IgD-negative memory B cell (primary cell): ENCODE measurements around the gene NEO1. TPM values are rescaled to one million over a fixed set of nuclear protein-coding genes. Genes with fewer than 3 reads are reported as not detected.
"Not testable (repeated sequence)": the region's sequence is repeated elsewhere in the genome, so short reads cannot be mapped to it uniquely, and the experiment has no call there.

Source experiments
- H3K27ac Mint-ChIP-seq, 3 donors: one replicate each; pipeline ENCODE4 v1.8.0; 2020 to 2022; ENCODE audit warnings: mild to moderate bottlenecking in 3 of 3, mixed read lengths in 3 of 3, moderate library complexity in 1 of 3
- H3K27me3 Mint-ChIP-seq: one replicate; pipeline ENCODE4 v1.8.0; 2021; ENCODE audit warnings: mixed read lengths
- H3K36me3 Mint-ChIP-seq: one replicate; pipeline ENCODE4 v1.8.0; 2020; ENCODE audit warnings: mild to moderate bottlenecking, mixed read lengths
- H3K4me1 Mint-ChIP-seq, 3 donors: one replicate each; pipeline ENCODE4 v1.8.0; 2020 to 2022; ENCODE audit warnings: mixed read lengths in 3 of 3, mild to moderate bottlenecking in 1 of 3
- H3K4me3 Mint-ChIP-seq, 4 donors: one replicate each; pipeline ENCODE4 v1.8.0; 2020 to 2022; ENCODE audit warnings: mild to moderate bottlenecking in 4 of 4, mixed read lengths in 4 of 4, moderate library complexity in 3 of 4
- H3K9me3 Mint-ChIP-seq, 3 donors: one replicate each; pipeline ENCODE4 v1.8.0; 2020 to 2021; ENCODE audit warnings: mixed read lengths in 3 of 3, mild to moderate bottlenecking in 1 of 3
- polyA plus RNA-seq: library from polyadenylated mRNA; unstranded; fragments of 300-500 nt; fragmentation: Illumina TruSeq; gene quantifications from one replicate; pipeline ENCODE4 v1.2.3, GENCODE V29; 2021

The NEO1 gene
- polyA plus RNA-seq, 1 donor from 2014 or later: 1.6 TPM

DNA sequence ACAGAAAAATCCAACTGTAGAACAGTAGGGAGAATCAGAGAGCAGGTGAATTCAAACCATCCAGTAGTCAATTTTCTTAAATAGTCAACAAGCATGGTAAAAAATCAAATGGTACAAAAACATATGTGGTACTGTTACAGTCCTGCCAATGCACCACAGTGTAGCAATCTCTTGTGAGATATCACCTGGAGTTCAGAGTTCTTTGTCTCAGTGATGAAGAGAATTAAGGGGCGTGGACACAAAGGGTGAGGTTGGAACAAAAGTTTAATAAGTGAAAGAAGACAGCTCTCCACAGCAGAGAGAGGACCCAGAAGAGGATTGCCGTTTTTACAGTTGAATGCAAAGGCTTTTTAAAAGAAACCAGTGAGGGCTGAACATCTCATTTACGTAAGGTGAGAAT lies 113.2 kb downstream of the NEO1 start:
- Mint-ChIP-seq H3K4me3 (no peak overlapping the region), H3K4me1 (no peaks in the 10 kb centered on the region), H3K27ac (no peak overlapping the region), H3K36me3 (peaks cover 4% of the 10 kb centered on the region), H3K27me3 (no peaks in the 10 kb centered on the region), H3K9me3 (peaks cover 2 to 5% (median 2%) of the 10 kb centered on the region in 3 donors)

DNA sequence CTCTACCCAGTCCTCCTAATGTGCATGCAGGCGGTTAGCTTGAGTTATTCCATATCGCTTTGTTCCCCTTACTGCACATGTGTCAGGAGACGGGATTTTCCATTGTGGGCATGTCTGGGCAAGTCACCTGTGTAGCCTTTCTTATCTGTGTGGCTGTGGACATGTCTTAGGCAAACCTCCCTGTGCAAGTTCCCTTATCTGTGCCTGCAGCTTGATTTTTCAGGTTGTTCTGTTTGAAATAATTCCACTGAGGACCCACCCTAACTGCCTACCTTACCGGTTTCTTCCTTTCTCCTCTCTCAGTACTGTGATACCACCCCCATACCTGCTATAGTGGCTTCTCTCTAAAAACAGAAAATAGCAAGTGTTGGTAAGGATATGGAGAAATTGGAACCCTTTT lies 113.6 kb downstream of the NEO1 start:
- Mint-ChIP-seq H3K27ac (no peak overlapping the region), H3K27me3 (no peaks in the 10 kb centered on the region), H3K9me3 (peaks cover 2 to 5% (median 2%) of the 10 kb centered on the region in 3 donors), H3K4me3 (no peak overlapping the region), H3K36me3 (peaks cover 4% of the 10 kb centered on the region), H3K4me1 (no peaks in the 10 kb centered on the region)

DNA sequence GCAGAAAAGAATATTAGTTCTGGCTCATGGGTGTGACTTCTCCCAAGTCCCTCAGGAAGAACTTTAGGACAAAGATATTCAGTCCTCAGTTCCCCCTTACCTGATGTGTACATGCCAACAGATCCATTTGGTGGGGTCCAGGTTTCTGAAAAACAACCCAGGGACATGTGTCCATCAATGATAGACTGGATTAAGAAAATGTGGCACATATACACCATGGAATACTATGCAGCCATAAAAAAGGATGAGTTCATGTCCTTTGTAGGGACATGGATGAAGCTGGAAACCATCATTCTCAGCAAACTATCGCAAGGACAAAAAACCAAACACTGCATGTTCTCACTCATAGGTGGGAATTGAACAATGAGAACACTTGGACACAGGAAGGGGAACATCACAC lies 114.4 kb downstream of the NEO1 start:
- H3K4me3 Mint-ChIP-seq, H3K4me1 Mint-ChIP-seq, H3K36me3 Mint-ChIP-seq, H3K27me3 Mint-ChIP-seq, H3K9me3 Mint-ChIP-seq: not testable (repeated sequence)
- peak overlapping the region in 1 of 3 donors; percentile 1 for H3K27ac Mint-ChIP-seq

DNA sequence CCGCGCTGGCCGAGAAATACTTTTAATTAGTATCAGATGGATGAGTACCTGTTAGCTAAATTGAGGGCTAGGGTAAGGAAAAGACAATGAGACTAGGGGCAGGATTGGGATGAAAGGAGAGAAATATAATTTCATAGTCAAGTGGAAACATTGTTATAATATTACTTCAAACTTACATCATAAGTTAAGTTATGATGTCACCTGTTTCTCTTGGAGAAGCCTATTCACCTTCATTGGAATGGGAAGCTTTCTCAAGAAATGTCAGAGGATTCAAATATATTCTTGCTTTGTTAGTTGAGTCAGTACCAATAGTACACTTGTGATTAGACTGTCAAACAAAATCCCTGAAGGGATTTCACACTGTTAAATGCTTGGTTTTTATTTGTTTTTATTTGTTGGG lies 116.2 kb downstream of the NEO1 start:
- no peaks in the 10 kb centered on the region for H3K27me3 Mint-ChIP-seq
- no peak overlapping the region for H3K27ac Mint-ChIP-seq
- H3K4me1 Mint-ChIP-seq: no peaks in the 10 kb centered on the region
- peaks cover 2 to 5% (median 2%) of the 10 kb centered on the region in 3 donors for H3K9me3 Mint-ChIP-seq
- peaks cover 2% of the 10 kb centered on the region for H3K36me3 Mint-ChIP-seq
- H3K4me3 Mint-ChIP-seq: no peak overlapping the region

DNA sequence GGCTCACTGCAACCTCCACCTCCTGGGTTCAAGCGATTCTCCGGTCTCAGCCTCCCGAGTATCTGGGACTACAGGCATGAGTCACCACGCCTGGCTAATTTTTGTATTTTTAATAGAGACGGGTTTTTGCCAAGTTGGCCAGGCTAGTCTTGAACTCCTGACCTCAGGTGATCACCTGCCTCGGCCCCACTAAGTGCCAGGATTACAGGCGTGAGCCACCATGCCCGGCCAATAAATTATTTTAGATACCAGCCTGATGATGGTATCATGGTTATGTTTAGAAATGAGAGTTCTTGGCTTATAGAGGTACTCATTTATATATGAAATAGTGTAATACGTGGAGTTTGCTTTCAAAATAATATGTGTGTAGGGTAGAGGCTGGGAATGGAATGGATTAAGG lies 119.4 kb downstream of the NEO1 start:
- Mint-ChIP-seq H3K36me3 (peaks cover 3% of the 10 kb centered on the region), H3K4me1 (no peaks in the 10 kb centered on the region), H3K27ac (no peak overlapping the region), H3K27me3 (no peaks in the 10 kb centered on the region), H3K9me3 (no peaks in the 10 kb centered on the region), H3K4me3 (no peak overlapping the region)

DNA sequence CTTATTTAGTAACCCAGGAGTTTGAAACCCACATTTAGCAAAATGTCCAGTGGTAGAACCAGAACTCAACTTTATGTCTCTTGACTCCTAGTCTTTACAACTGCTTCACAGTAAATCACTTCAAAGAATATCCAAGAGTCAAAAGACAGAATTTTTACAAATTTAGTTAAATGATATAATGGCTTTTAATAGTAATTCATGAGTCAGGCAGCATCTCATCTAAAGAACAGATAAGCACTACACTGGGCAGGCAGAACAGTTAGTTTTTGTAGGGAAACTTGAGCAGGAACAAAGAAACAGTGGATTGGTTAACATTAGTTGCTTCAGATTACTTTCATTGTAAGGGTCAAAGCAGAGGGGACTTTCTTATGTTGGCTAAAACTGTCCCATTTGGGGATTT lies 120.2 kb downstream of the NEO1 start:
- H3K4me1 Mint-ChIP-seq: no peaks in the 10 kb centered on the region
- H3K9me3 Mint-ChIP-seq: no peaks in the 10 kb centered on the region
- no peak overlapping the region for H3K27ac Mint-ChIP-seq
- no peak overlapping the region for H3K4me3 Mint-ChIP-seq
- peaks cover 3% of the 10 kb centered on the region for H3K36me3 Mint-ChIP-seq
- no peaks in the 10 kb centered on the region for H3K27me3 Mint-ChIP-seq

DNA sequence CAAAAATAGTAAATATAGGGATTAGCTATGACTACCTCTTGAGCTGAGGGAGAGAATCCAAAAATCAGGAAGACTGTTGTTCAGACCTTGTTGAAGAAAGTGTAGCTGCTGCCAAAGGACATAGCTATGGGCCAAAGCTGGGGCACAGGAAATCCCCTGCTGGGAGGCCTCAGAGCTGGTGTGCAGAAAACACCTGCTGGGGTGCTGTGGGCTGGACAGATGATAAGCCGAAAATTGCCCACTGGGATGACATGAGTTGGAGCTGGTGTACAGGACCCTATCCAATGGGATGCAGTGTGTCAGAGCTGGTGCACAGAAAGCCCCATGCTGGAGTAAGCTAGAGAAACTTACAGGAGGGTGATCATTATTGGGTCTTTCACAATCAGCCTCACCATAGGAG lies 121.9 kb downstream of the NEO1 start:
- Mint-ChIP-seq H3K27ac (no peak overlapping the region), H3K4me3 (no peak overlapping the region), H3K9me3 (no peaks in the 10 kb centered on the region), H3K27me3 (no peaks in the 10 kb centered on the region), H3K4me1 (no peaks in the 10 kb centered on the region), H3K36me3 (peaks cover 3% of the 10 kb centered on the region)

DNA sequence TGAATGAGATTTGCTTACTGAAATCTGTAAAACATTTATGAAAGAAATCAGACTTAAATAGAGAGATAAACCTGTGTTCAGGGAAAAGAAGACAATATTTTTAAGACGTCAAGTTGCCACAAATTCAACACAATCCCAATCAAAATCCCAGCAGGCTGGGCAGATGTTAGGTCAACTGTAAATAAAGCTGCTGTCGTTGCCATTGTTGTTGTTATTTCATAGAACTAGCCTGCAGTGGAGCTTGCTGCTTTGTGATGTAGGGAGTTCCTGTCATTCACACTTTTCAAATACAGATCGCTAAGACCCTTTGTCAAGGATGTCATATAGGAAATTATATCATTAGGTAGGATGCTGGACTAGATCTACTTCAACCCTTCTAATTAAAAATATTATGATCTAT lies 123.1 kb downstream of the NEO1 start:
- Mint-ChIP-seq H3K27me3 (no peaks in the 10 kb centered on the region), H3K27ac (no peak overlapping the region), H3K36me3 (peaks cover 3% of the 10 kb centered on the region), H3K4me1 (no peaks in the 10 kb centered on the region), H3K9me3 (no peaks in the 10 kb centered on the region), H3K4me3 (no peak overlapping the region)

DNA sequence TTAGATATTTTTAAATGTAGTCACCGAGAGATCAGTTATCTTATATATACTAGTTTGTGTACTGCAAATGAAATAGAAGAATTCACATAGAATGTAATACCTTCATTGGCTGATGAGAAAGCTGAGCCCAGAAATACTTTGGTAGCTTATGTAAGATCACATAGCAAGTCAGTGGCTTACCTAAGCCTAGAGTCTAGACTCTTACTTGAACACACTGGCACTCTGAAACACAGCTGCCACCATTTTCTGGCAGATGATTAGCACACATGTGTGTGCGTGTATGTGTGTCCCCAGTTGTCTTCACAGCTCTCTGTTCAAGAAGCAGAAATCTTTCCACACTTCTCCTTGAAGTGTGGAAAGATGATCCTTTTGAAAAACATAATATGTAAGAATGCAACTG lies 124.3 kb downstream of the NEO1 start:
- Mint-ChIP-seq H3K27me3 (no peaks in the 10 kb centered on the region), H3K36me3 (peaks cover 3% of the 10 kb centered on the region), H3K9me3 (peaks cover 0 to 6% (median 4%) of the 10 kb centered on the region in 3 donors), H3K4me1 (no peaks in the 10 kb centered on the region), H3K27ac (no peak overlapping the region), H3K4me3 (no peak overlapping the region)

DNA sequence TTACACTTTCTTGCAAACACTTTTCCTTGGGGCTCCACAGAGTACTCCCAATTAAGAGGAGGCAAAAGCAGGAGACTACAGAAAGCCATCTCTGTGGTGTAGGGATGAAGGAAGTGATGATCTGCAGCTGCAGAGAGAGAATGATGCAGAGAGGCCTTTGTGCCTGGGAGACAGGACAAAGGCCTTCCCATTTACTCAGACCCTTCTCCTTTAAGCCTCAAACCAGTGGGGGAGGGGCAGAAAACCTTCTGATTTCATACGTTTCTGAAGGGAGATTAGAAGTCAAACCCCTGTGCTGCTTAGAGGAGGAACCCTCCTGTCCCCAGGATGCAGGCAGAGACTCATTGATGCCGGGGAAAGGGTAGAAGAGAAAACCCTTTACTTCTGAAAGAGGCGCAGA lies 130.8 kb downstream of the NEO1 start:
- no peaks in the 10 kb centered on the region for H3K27me3 Mint-ChIP-seq
- H3K36me3 Mint-ChIP-seq: peaks cover 6% of the 10 kb centered on the region
- no peaks in the 10 kb centered on the region for H3K4me1 Mint-ChIP-seq
- H3K4me3 Mint-ChIP-seq: peak overlapping the region in 1 of 4 donors; percentile 12
- no peak overlapping the region for H3K27ac Mint-ChIP-seq
- peaks cover 9 to 21% (median 10%) of the 10 kb centered on the region in 3 donors for H3K9me3 Mint-ChIP-seq

DNA sequence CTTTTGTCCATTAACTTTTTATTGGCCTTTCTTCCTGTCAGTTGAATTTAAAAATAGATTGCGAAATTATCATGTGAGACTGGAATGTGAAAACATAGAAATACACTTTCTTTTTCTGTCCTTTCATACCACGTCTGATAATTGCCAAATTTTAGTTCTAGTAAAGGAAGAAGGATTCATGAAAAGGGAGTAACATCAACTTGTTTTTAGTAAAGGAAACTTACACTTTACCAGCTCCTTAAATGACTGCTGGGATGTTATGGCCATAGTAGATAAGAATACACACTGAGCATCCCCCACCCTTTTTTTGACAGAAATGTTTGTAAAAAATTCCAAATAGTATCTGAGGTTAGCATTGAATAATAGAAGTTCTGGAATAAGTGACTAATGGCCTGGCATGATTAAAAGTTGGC lies 137.9 kb downstream of the NEO1 start:
- Mint-ChIP-seq H3K36me3 (peaks cover 1% of the 10 kb centered on the region), H3K4me1 (no peaks in the 10 kb centered on the region), H3K4me3 (no peak overlapping the region), H3K9me3 (peaks cover 1 to 7% (median 5%) of the 10 kb centered on the region in 3 donors), H3K27ac (no peak overlapping the region), H3K27me3 (no peaks in the 10 kb centered on the region)

DNA sequence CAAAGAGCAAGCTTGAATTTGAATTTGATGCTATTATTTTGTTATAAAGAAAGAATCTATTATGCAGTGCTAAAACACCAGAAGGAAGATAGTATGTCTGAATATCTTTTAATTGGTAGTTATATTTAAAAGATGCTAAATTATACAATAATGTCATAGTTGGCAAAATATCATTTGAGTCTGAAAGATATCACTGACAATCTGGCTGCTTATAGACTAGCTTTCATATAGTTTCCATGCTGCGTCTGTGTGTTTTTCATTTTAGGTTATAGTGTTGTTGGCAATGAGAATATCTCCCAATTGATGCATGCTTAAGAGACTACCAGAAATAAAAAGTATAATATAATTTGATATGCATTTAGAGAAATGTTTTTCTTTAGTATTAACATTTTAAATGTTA lies 142.9 kb downstream of the NEO1 start:
- H3K36me3 Mint-ChIP-seq: peaks cover 3% of the 10 kb centered on the region
- no peaks in the 10 kb centered on the region for H3K27me3 Mint-ChIP-seq
- H3K27ac Mint-ChIP-seq: no peak overlapping the region
- H3K9me3 Mint-ChIP-seq: no peaks in the 10 kb centered on the region
- no peaks in the 10 kb centered on the region for H3K4me1 Mint-ChIP-seq
- H3K4me3 Mint-ChIP-seq: no peak overlapping the region

DNA sequence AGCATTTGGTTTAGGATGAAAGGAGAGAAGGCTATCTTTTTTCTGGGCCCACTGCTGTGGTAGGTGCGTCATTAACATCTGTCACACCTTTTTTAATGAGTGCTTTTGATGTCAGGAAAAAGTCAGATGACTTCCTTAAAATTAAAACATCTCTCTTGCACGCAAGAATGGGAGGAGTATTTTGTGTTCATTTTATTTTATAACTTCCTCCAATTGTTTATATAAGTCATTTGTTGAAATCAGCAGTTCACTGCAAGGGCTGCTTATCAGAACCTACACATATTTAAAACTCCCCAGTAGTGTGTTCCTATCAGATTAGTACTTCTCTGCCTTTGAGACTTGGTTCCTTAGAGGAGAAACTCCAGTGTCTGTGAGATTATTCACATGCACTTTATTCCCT lies 143.8 kb downstream of the NEO1 start:
- H3K9me3 Mint-ChIP-seq: peaks cover 0 to 1% (median 0%) of the 10 kb centered on the region in 3 donors
- H3K27me3 Mint-ChIP-seq: no peaks in the 10 kb centered on the region
- no peaks in the 10 kb centered on the region for H3K4me1 Mint-ChIP-seq
- peaks cover 3% of the 10 kb centered on the region for H3K36me3 Mint-ChIP-seq
- H3K27ac Mint-ChIP-seq: no peak overlapping the region
- no peak overlapping the region for H3K4me3 Mint-ChIP-seq

DNA sequence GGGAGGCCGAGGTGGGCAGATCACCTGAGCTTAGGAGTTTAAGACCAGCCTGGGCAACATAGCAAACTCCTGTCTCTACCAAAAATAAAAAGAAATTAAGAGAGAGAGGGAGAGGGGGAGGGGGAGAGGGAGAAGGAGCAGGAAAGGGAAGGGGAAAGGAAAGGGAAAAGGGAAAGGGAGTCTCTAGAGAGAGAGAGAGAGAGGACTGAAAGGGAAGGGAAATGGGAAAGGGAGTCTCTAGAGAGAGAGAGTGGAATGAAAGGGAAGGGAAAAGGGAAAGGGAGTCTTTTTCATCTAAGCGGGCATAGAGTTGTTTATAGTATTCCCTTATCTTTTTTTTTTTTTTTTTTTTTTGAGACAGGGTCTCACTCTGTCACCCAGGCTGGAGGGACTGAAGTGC lies 148.1 kb downstream of the NEO1 start:
- Mint-ChIP-seq H3K36me3 (peaks cover 2% of the 10 kb centered on the region), H3K27ac (no peak overlapping the region), H3K9me3 (peaks cover 7 to 10% (median 8%) of the 10 kb centered on the region in 3 donors), H3K27me3 (no peaks in the 10 kb centered on the region), H3K4me3 (no peak overlapping the region), H3K4me1 (no peaks in the 10 kb centered on the region)

DNA sequence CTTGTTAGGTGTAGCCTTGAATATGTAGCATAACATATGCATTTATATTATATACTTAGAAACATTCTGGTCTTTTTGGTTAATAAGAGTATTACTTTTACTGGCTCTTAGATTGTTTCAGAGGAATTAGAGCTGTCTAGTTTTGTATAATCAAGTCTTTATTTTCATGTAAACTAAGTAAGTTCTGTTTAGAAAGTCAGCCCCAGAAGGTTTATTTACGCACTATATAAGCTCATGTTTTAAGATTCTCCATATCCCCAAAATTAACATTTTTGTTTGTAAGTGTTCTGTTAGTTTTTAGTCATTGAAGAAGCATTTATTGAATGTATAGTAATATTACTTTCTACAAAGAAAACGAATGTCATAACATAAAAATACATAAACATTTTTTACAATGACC lies 158.4 kb downstream of the NEO1 start:
- no peak overlapping the region for H3K27ac Mint-ChIP-seq
- H3K36me3 Mint-ChIP-seq: peaks cover 7% of the 10 kb centered on the region
- peaks cover 2 to 6% (median 5%) of the 10 kb centered on the region in 3 donors for H3K9me3 Mint-ChIP-seq
- H3K4me1 Mint-ChIP-seq: no peaks in the 10 kb centered on the region
- peaks cover 3% of the 10 kb centered on the region for H3K27me3 Mint-ChIP-seq
- H3K4me3 Mint-ChIP-seq: no peak overlapping the region

DNA sequence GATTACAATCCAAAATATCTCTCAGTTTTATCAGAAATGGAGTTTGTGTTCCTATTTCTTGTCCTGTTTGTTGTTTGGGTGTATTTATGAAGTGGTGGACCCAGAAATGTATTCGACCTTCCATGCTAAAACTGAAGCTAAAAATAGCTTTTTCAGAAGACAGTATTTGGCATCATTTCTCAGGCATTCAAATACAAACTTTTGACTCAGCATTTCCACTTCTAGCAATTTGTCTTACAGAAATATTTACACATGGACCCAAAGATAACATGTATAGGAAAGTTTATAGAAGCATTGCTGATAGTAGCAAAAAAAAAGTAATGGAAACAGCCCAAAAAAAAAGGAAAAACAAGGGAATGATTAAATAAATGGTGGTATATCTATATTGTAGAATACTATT lies 160.2 kb downstream of the NEO1 start:
- peaks cover 5% of the 10 kb centered on the region for H3K36me3 Mint-ChIP-seq
- no peak overlapping the region for H3K4me3 Mint-ChIP-seq
- H3K9me3 Mint-ChIP-seq: peaks cover 2 to 6% (median 5%) of the 10 kb centered on the region in 3 donors

DNA sequence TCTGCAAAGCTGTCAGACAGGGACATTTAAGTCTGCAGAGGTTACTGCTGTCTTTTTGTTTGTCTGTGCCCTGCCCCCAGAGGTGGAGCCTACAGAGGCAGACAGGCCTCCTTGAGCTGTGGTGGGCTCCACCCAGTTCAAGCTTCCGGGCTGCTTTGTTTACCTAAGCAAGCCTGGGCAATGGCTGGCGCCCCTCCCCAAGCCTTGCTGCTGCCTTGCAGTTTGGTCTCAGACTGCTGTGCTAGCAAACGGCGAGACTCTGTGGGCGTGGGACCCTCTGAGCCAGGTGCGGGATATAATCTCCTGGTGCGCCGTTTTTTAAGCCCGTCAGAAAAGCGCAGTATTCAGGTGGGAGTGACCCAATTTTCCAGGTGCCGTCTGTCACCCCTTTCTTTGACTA lies 169.2 kb downstream of the NEO1 start:
- not testable (repeated sequence) for H3K27me3 Mint-ChIP-seq, H3K4me1 Mint-ChIP-seq, H3K4me3 Mint-ChIP-seq, H3K27ac Mint-ChIP-seq, H3K36me3 Mint-ChIP-seq, H3K9me3 Mint-ChIP-seq

More for the DNA sequence above, 160.2 kb downstream of the NEO1 start:
- Mint-ChIP-seq H3K4me1 (no peaks in the 10 kb centered on the region), H3K27me3 (peaks cover 3% of the 10 kb centered on the region), H3K27ac (no peak overlapping the region)
